Natural killer cell (primary cell): ENCODE measurements around the gene ACER1. TPM values are rescaled to one million over a fixed set of nuclear protein-coding genes. Genes with fewer than 3 reads are reported as not detected.

Experiments
- ATAC-seq, 3 donors: fragments of 150-1000 bp in 2 of 3; fragments of 200-7000 bp in 1 of 3; cut with Tn5 transposase; 1 replicate in 1 of 3; 2 replicates in 2 of 3; pipeline ENCODE4 v1.10.0; 2021; ENCODE audit warnings: mild to moderate bottlenecking in 2 of 3, moderate library complexity in 2 of 3
- DNase-seq, 2 donors: peaks; one replicate each; pipeline versions ENCODE4 v3.0.0 to v3.0.0-alpha.2; 2013 to 2021; ENCODE audit warnings: mixed read lengths in 1 of 2
- H3K27ac ChIP-seq: one replicate; pipeline ENCODE4 v1.5.1; 2013; ENCODE audit warnings: mild to moderate bottlenecking, low read length
- H3K27me3 ChIP-seq: one replicate; pipeline ENCODE4 v1.6.1; 2013; ENCODE audit warnings: low read length; ENCODE audit not compliant: control insufficient read depth, insufficient read depth
- H3K36me3 ChIP-seq: one replicate; pipeline ENCODE4 v1.6.1; 2013; ENCODE audit warnings: low read length; ENCODE audit not compliant: control insufficient read depth, insufficient read depth
- H3K4me1 ChIP-seq: one replicate; pipeline ENCODE4 v1.6.1; 2013; ENCODE audit warnings: low read length; ENCODE audit not compliant: control insufficient read depth, insufficient read depth
- H3K4me3 ChIP-seq: one replicate; pipeline ENCODE4 v1.5.1; 2013; ENCODE audit warnings: low read length
- H3K9me3 ChIP-seq: one replicate; pipeline ENCODE4 v1.6.1; 2013; ENCODE audit warnings: low read length; ENCODE audit not compliant: control insufficient read depth, insufficient read depth
- H3K27ac Mint-ChIP-seq, 2 donors: one replicate each; pipeline ENCODE4 v1.8.0; 2022; ENCODE audit warnings: mild to moderate bottlenecking in 2 of 2, mixed read lengths in 2 of 2, moderate library complexity in 1 of 2
- H3K27me3 Mint-ChIP-seq, 2 donors: one replicate each; pipeline ENCODE4 v1.8.0; 2022; ENCODE audit warnings: low read depth in 2 of 2, mixed read lengths in 2 of 2
- H3K36me3 Mint-ChIP-seq: one replicate; pipeline ENCODE4 v1.8.0; 2022; ENCODE audit warnings: mixed read lengths
- H3K4me1 Mint-ChIP-seq, 2 donors: one replicate each; pipeline ENCODE4 v1.8.0; 2022; ENCODE audit warnings: mixed read lengths in 2 of 2
- H3K4me3 Mint-ChIP-seq: one replicate; pipeline ENCODE4 v1.8.0; 2022; ENCODE audit warnings: mild to moderate bottlenecking, moderate library complexity, mixed read lengths
- H3K9me3 Mint-ChIP-seq, 2 donors: one replicate each; pipeline ENCODE4 v1.8.0; 2022; ENCODE audit warnings: mixed read lengths in 2 of 2
- WGBS: methylation state at CpG from one replicate; pipeline ENCODE4 v1.1.7; 2013; ENCODE audit warnings: missing lambda C conversion rate; ENCODE audit not compliant: insufficient coverage; 5-methylcytosine and 5-hydroxymethylcytosine counted together
- intact Hi-C: fragments of 100-400 bp; cut with micrococcal nuclease; formaldehyde crosslinking; loops from one replicate; pipeline ENCODE4 v1.14.2; 2022
- total RNA-seq, 4 donors: library from RNA; stranded (reverse); fragments of 120-200 nt in 1 of 4; gene quantifications; one replicate each; pipeline versions ENCODE4 v1.2.3 to v1.2.4, GENCODE V29; 2013 to 2022
- TF ChIP-seq, protein P1 (sequence below): fragments of 200-600 bp; IDR thresholded peaks from one replicate; pipeline ENCODE4 v1.8.0; 2022; ENCODE audit warnings: antibody characterized with exemption

Gene ACER1
- total RNA-seq, 3 donors from 2014 or later (not counting 1 experiment from before 2014, with no cell fraction given) = 0.25 to 0.35 TPM; not detected in 1

DNA sequence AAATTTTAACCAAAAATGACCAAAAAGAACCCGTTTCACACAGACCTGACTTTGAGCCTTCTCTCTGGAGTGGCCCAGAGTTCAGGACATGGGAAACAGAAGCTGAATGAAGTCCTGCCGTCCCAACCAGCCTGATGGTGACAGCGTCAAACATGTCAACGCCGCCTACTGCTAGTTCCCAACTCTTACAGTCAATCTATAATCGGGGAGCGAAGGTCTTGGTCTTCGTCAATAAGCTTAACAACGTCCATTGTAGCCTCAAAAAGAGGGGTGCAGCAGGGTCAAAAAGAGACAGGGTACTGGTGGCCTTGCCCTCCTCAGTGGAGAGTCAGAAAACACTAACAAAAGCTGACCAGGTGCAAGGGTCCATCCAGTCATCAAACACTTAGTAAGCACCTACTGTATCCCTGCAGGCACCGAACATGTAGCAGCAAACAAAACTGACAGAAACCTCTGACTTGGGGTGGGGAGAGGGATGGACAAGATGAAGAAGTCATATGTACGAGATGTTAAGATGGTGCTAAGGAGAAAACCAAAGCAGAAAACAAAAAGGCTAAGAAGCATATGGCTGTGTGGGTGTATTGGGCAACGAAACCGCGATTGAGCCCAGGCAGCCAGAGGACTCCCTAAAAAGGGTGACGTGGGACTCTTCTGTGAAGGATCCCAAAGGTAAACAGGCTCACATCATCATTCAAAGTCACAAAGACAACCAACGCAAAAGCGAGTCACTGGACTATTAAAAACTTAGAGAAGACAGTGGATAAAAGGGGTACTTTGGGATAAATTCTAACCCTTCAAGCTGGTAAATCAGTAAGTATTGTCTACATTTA is 65.6 kb downstream of the ACER1 start:
- Histone ChIP-seq H3K36me3 (peaks cover 13% of the 10 kb centered on the region), H3K9me3 (no peaks in the 10 kb centered on the region), H3K4me1 (no peaks in the 10 kb centered on the region), H3K27me3 (no peaks in the 10 kb centered on the region), H3K4me3 (no peak overlapping the region), H3K27ac (no peak overlapping the region)
- 89% methylated on average over 15 of the region's 17 CpGs for WGBS
- intact Hi-C loops = no loop called here
- Mint-ChIP-seq H3K9me3 (no peaks in the 10 kb centered on the region), H3K27me3 (no peaks in the 10 kb centered on the region), H3K4me3 (no peak overlapping the region), H3K27ac (peak overlapping the region in 1 of 2 donors; percentile 46), H3K4me1 (peaks cover 15 to 48% of the 10 kb centered on the region in 2 donors), H3K36me3 (no peaks in the 10 kb centered on the region)
- TF ChIP-seq, protein P1, sequence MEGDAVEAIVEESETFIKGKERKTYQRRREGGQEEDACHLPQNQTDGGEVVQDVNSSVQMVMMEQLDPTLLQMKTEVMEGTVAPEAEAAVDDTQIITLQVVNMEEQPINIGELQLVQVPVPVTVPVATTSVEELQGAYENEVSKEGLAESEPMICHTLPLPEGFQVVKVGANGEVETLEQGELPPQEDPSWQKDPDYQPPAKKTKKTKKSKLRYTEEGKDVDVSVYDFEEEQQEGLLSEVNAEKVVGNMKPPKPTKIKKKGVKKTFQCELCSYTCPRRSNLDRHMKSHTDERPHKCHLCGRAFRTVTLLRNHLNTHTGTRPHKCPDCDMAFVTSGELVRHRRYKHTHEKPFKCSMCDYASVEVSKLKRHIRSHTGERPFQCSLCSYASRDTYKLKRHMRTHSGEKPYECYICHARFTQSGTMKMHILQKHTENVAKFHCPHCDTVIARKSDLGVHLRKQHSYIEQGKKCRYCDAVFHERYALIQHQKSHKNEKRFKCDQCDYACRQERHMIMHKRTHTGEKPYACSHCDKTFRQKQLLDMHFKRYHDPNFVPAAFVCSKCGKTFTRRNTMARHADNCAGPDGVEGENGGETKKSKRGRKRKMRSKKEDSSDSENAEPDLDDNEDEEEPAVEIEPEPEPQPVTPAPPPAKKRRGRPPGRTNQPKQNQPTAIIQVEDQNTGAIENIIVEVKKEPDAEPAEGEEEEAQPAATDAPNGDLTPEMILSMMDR = no peak
- no peak for ATAC-seq
- DNase-seq = no peak

- no peaks in the 10 kb centered on the region for H3K36me3 Mint-ChIP-seq
- no peak for DNase-seq
- TF ChIP-seq, protein P1 = no peak
- H3K27me3 Mint-ChIP-seq = no peaks in the 10 kb centered on the region
- Histone ChIP-seq H3K27ac (no peak overlapping the region), H3K36me3 (peaks cover 17% of the 10 kb centered on the region), H3K4me3 (no peak overlapping the region), H3K9me3 (no peaks in the 10 kb centered on the region), H3K4me1 (peaks cover 21% of the 10 kb centered on the region), H3K27me3 (no peaks in the 10 kb centered on the region)
- intact Hi-C loops = no loop called here
- H3K4me3 Mint-ChIP-seq = no peak overlapping the region
- ATAC-seq = no peak
- peaks cover 0 to 42% of the 10 kb centered on the region in 2 donors for H3K4me1 Mint-ChIP-seq
- WGBS = 100% methylated on average over 3 of the region's 4 CpGs
- no peak overlapping the region for H3K27ac Mint-ChIP-seq
- H3K9me3 Mint-ChIP-seq = no peaks in the 10 kb centered on the region
These were observed 68.6 kb downstream of the ACER1 start for GRCh38 chr19:6264803-6265202.

DNA sequence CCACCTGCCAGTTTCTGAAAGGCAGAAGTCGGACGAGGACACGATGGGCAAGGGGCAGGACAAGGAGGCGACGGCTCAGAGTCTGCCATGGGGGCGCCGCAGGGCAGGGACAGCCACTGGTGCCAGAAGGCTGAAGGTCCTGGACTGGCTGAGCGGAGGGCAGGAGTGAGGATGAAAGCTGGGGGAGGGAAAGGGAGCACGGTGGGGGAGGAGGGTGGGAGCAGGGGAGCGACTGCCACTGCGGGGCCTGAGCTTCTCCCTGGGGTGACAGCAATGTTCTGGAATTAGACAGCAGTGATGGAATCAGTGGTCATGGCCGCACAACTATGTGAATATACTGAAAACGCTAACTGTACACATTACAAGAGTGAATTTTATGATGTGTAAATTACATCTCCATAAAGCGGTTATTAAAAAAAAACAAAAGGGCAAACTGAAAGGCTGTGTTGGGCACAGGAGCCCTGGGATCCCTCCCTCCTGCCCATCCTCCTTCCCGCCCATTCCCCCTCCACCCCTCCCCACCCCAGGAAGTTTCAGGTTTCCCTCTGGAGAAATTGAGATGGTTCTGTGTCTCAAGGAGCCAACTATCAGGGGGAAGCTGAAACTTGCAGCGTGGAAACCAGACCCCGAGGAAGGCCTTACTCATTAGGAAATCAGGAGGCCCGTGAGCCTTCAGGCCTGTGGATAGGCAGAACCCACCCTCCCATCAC is 69.5 kb downstream of the ACER1 start:
- H3K9me3 Mint-ChIP-seq = no peaks in the 10 kb centered on the region
- Histone ChIP-seq H3K27ac (no peak overlapping the region), H3K4me1 (peaks cover 21% of the 10 kb centered on the region), H3K27me3 (no peaks in the 10 kb centered on the region), H3K9me3 (no peaks in the 10 kb centered on the region), H3K36me3 (peaks cover 12% of the 10 kb centered on the region), H3K4me3 (no peak overlapping the region)
- intact Hi-C loops = no loop called here
- no peak overlapping the region for H3K4me3 Mint-ChIP-seq
- no peak overlapping the region for H3K27ac Mint-ChIP-seq
- WGBS = 98% methylated on average over 14 of the region's 18 CpGs
- TF ChIP-seq, protein P1 = no peak
- ATAC-seq (no peak), DNase-seq (no peak)
- H3K36me3 Mint-ChIP-seq = no peaks in the 10 kb centered on the region
- no peaks in the 10 kb centered on the region for H3K27me3 Mint-ChIP-seq
- peaks cover 0 to 41% of the 10 kb centered on the region in 2 donors for H3K4me1 Mint-ChIP-seq
